H1 (cell line): ENCODE results near the gene CARM1. TPM values are rescaled to one million over a fixed set of nuclear protein-coding genes. Genes with fewer than 3 reads are reported as not detected.
A peak's percentile ranks its signal among the peaks of the same experiment; 100 is the strongest.

Experiments used
- CTCF ChIA-PET: fragments of 300-600 bp; sonication (Branson Sonifier 250); formaldehyde crosslinking; loops from one replicate; lab custom pipeline; 2021; ENCODE audit not compliant: partially characterized antibody; lab: Charles Lee
- POLR2A ChIA-PET: fragments of 300-600 bp; sonication (Branson Sonifier 250); formaldehyde crosslinking; loops from one replicate; lab custom pipeline; 2021; ENCODE audit warnings: inconsistent platforms; ENCODE audit not compliant: partially characterized antibody; lab: Charles Lee
- DNase-seq, 2 experiments: peaks; one replicate each; pipeline versions ENCODE4 v3.0.0 to v3.0.0-alpha.2; 2010 to 2022; ENCODE audit warnings: low spot score in 2 of 2, low read depth in 1 of 2, mixed read lengths in 1 of 2
- FAIRE-seq: peaks from 2 replicates; lab custom pipeline; 2011; peaks lifted over from hg19 to GRCh38; lab: Jason Lieb, UNC
- H2AFZ ChIP-seq: 2 replicates; pipeline ENCODE4 v1.8.1; 2012; ENCODE audit warnings: low read length, inconsistent platforms
- H2AK5ac ChIP-seq: 2 replicates; pipeline ENCODE4 v1.6.1; 2013; ENCODE audit warnings: low read depth, low read length
- H2BK120ac ChIP-seq: replicated peaks from 2 replicates; pipeline ENCODE3; 2013; ENCODE audit warnings: low read depth, low read length, inconsistent platforms
- H2BK12ac ChIP-seq: 2 replicates; pipeline ENCODE4 v1.6.1; 2013; ENCODE audit warnings: low read depth, low read length
- H2BK15ac ChIP-seq: 2 replicates; pipeline ENCODE4 v1.6.1; 2013; ENCODE audit warnings: low read length
- H2BK20ac ChIP-seq: 2 replicates; pipeline ENCODE4 v1.6.1; 2013; ENCODE audit warnings: low read length
- H2BK5ac ChIP-seq: 2 replicates; pipeline ENCODE4 v1.6.1; 2013; ENCODE audit warnings: low read depth, low read length
- H3K14ac ChIP-seq: 2 replicates; pipeline ENCODE4 v1.6.1; 2013; ENCODE audit warnings: inconsistent platforms; ENCODE audit not compliant: insufficient read length
- H3K18ac ChIP-seq: 2 replicates; pipeline ENCODE4 v1.6.1; 2013; ENCODE audit warnings: low read length; ENCODE audit errors: extremely low read depth
- H3K23ac ChIP-seq: 2 replicates; pipeline ENCODE4 v1.6.1; 2013; ENCODE audit warnings: inconsistent platforms; ENCODE audit not compliant: insufficient read length
- H3K23me2 ChIP-seq: 2 replicates; pipeline ENCODE4 v1.6.1; 2013; ENCODE audit warnings: low read depth, low read length
- H3K27ac ChIP-seq: 2 replicates; pipeline ENCODE4 v1.6.1; 2011; ENCODE audit warnings: low read depth, low read length, inconsistent platforms
- H3K27me3 ChIP-seq, 4 experiments: replicated peaks in 1 of 4; 1 replicate in 1 of 4; 2 replicates in 3 of 4; pipeline versions ENCODE4 v1.6.1 to v1.8.1; 2011 to 2013; ENCODE audit warnings: low read length in 3 of 4, mild to moderate bottlenecking in 3 of 4, inconsistent platforms in 2 of 4, mixed read lengths in 2 of 4, moderate library complexity in 1 of 4; ENCODE audit not compliant: control insufficient read depth in 3 of 4, insufficient read depth in 3 of 4; ENCODE audit errors: extremely low read depth in 1 of 4
- H3K36me3 ChIP-seq, 4 experiments: 2 replicates each; pipeline versions ENCODE4 v1.6.1 to v1.8.1; 2011 to 2013; ENCODE audit warnings: mild to moderate bottlenecking in 4 of 4, low read length in 3 of 4, moderate library complexity in 2 of 4, control low read depth in 1 of 4, inconsistent platforms in 1 of 4; ENCODE audit not compliant: insufficient read depth in 4 of 4, control insufficient read depth in 2 of 4
- H3K4ac ChIP-seq: replicated peaks from 2 replicates; pipeline ENCODE3; 2013; ENCODE audit warnings: low read length, low read depth, mixed read lengths, inconsistent platforms; ENCODE audit not compliant: insufficient read length
- H3K4me1 ChIP-seq, 4 experiments: replicated peaks in 1 of 4; 1 replicate in 1 of 4; 2 replicates in 3 of 4; pipeline versions ENCODE4 v1.6.1 to v1.8.1; 2011 to 2013; ENCODE audit warnings: low read length in 3 of 4, inconsistent platforms in 2 of 4, mixed read lengths in 1 of 4; ENCODE audit not compliant: insufficient read depth in 4 of 4, control insufficient read depth in 3 of 4
- H3K4me2 ChIP-seq, 2 experiments: 2 replicates each; pipeline versions ENCODE4 v1.6.1 to v1.8.1; 2011 to 2013; ENCODE audit warnings: low read depth in 2 of 2, low read length in 2 of 2, control low read depth in 1 of 2, inconsistent platforms in 1 of 2, mild to moderate bottlenecking in 1 of 2; ENCODE audit not compliant: insufficient read depth in 1 of 2
- H3K4me3 ChIP-seq, 4 experiments: fragments of 200-600, 300-600 bp in 1 of 4; sonication (generic), shearing (Covaris generic), sonication (Bioruptor Twin) in 1 of 4; 2 replicates each; pipeline versions ENCODE4 v1.5.1 to v1.8.1; 2011 to 2016; ENCODE audit warnings: low read length in 4 of 4, low read depth in 3 of 4, control low read depth in 2 of 4, inconsistent platforms in 2 of 4, mild to moderate bottlenecking in 2 of 4, mixed read lengths in 1 of 4, moderate library complexity in 1 of 4; ENCODE audit not compliant: insufficient read depth in 2 of 4; ENCODE audit errors: extremely low read depth in 1 of 4
- H3K56ac ChIP-seq: replicated peaks from 2 replicates; pipeline ENCODE3; 2013; ENCODE audit warnings: low read depth, mild to moderate bottlenecking, mixed read lengths, low read length, inconsistent platforms; ENCODE audit not compliant: insufficient read length
- H3K79me1 ChIP-seq: 2 replicates; pipeline ENCODE4 v1.6.1; 2013; ENCODE audit warnings: low read depth, low read length, control low read depth
- H3K79me2 ChIP-seq, 2 experiments: 2 replicates each; pipeline versions ENCODE4 v1.6.1 to v1.8.1; 2012 to 2013; ENCODE audit warnings: low read length in 2 of 2, mild to moderate bottlenecking in 2 of 2, inconsistent platforms in 1 of 2; ENCODE audit not compliant: insufficient read depth in 2 of 2, control insufficient read depth in 1 of 2
- H3K9ac ChIP-seq, 4 experiments: replicated peaks in 1 of 4; 1 replicate in 1 of 4; 2 replicates in 3 of 4; pipeline versions ENCODE4 v1.6.1 to v1.8.1; 2011 to 2013; ENCODE audit warnings: low read depth in 3 of 4, low read length in 3 of 4, control low read depth in 2 of 4, mild to moderate bottlenecking in 2 of 4, moderate library complexity in 2 of 4, inconsistent platforms in 1 of 4; ENCODE audit errors: extremely low read depth in 1 of 4
- H3K9me3 ChIP-seq, 2 experiments: 2 replicates each; pipeline versions ENCODE4 v1.6.1 to v1.8.1; 2012 to 2013; ENCODE audit warnings: mild to moderate bottlenecking in 2 of 2, moderate library complexity in 2 of 2, control low read depth in 1 of 2, inconsistent platforms in 1 of 2, low read depth in 1 of 2, low read length in 1 of 2, mixed read lengths in 1 of 2; ENCODE audit not compliant: insufficient read depth in 2 of 2
- H4K20me1 ChIP-seq, 2 experiments: replicated peaks in 1 of 2; 2 replicates each; pipeline versions ENCODE3 to v1.8.1; 2011 to 2013; ENCODE audit warnings: inconsistent platforms in 2 of 2, low read length in 2 of 2, mild to moderate bottlenecking in 1 of 2; ENCODE audit not compliant: insufficient read depth in 2 of 2, control insufficient read depth in 1 of 2
- H4K5ac ChIP-seq: 2 replicates; pipeline ENCODE4 v1.6.1; 2013; ENCODE audit warnings: low read length, low read depth, mixed read lengths, inconsistent platforms; ENCODE audit not compliant: insufficient read length
- H4K8ac ChIP-seq: 2 replicates; pipeline ENCODE4 v1.8.0; 2013; ENCODE audit warnings: mild to moderate bottlenecking, moderate library complexity, low read length, inconsistent platforms; ENCODE audit not compliant: insufficient read depth; ENCODE audit errors: extremely low read depth
- H4K91ac ChIP-seq: replicated peaks from 2 replicates; pipeline ENCODE3; 2013; ENCODE audit warnings: low read length, mixed read lengths, inconsistent platforms; ENCODE audit not compliant: insufficient read length
- BCL11A ChIP-seq, 2 experiments: IDR thresholded peaks; one replicate each; pipeline ENCODE4 v1.6.1; 2011; ENCODE audit warnings: low read depth in 2 of 2, low read length in 2 of 2, mild to moderate bottlenecking in 2 of 2
- CBX8 ChIP-seq: fragments of 300-800, 300-1000 bp; sonication (generic); IDR thresholded peaks from 2 replicates; pipeline ENCODE4 v1.7.1; 2016; ENCODE audit warnings: low read depth, low read length, borderline replicate concordance
- CTCF ChIP-seq, 3 experiments: IDR thresholded peaks; 1 replicate in 2 of 3; 2 replicates in 1 of 3; pipeline versions ENCODE4 v1.5.1 to v1.6.1; 2011; ENCODE audit warnings: low read length in 3 of 3, mild to moderate bottlenecking in 3 of 3, inconsistent platforms in 2 of 3, low read depth in 1 of 3, moderate library complexity in 1 of 3; ENCODE audit not compliant: insufficient read depth in 1 of 3; ENCODE audit errors: control extremely low read depth in 1 of 3
- KDM4A ChIP-seq: IDR thresholded peaks from one replicate; pipeline ENCODE4 v1.7.1; 2012; ENCODE audit warnings: low read depth, mild to moderate bottlenecking, moderate library complexity, low read length, inconsistent platforms; ENCODE audit not compliant: severe bottlenecking
- SRF ChIP-seq: IDR thresholded peaks from 2 replicates; pipeline ENCODE4 v1.6.1; 2011; ENCODE audit warnings: mild to moderate bottlenecking, low read depth, low read length, moderate library complexity
- USF2 ChIP-seq: IDR thresholded peaks from 2 replicates; pipeline ENCODE4 v1.6.1; 2011; ENCODE audit warnings: low read length, improper control_type of control experiment
- WGBS, 2 experiments: shearing (Covaris generic) in 1 of 2; methylation state at CpG; one replicate each; pipeline versions ENCODE4 v1.1.6 to v1.1.7; 2013 to 2015; ENCODE audit warnings: low lambda C conversion rate in 2 of 2, mixed read lengths in 2 of 2, inconsistent platforms in 1 of 2, low coverage in 1 of 2, missing lambda C conversion rate in 1 of 2; ENCODE audit not compliant: insufficient replicate concordance in 2 of 2, insufficient coverage in 1 of 2, insufficient read length in 1 of 2; ENCODE audit errors: extremely low coverage in 1 of 2, missing lambda C conversion rate in 1 of 2; 5-methylcytosine and 5-hydroxymethylcytosine counted together
- polyA plus RNA-seq, 7 experiments: library from polyadenylated mRNA; depleted of rRNA in 3 of 7; stranded (reverse) in 5 of 7; unstranded in 2 of 7; fragments of >200 nt in 5 of 7; fragments of 200-250 nt in 2 of 7; gene quantifications; 1 replicate in 5 of 7; 2 replicates in 1 of 7; 4 replicates in 1 of 7; pipeline versions ENCODE4 v1.2.1 to v1.2.3, GENCODE V29; 2011 to 2013; ENCODE audit warnings: missing spikeins in 2 of 7, mixed read lengths in 2 of 7
- total RNA-seq: library from RNA; stranded (reverse); fragmentation: NEBNext Ultra II Directional; extraction: Animal tissue kit (Norgen Biotek cat#: 25700); gene quantifications from 2 replicates; pipeline ENCODE4 v1.2.1, GENCODE V29; 2021

CARM1 gene
- total and polyA plus RNA-seq, 2 of the 8 experiments (the other 6 are each of a cell fraction or from before 2014, with no cell fraction given), result 134 to 164 TPM

- H2AFZ ChIP-seq, result no peak overlapping the region
- no peak overlapping the region for H3K23ac ChIP-seq
- H2BK20ac ChIP-seq, result no peak overlapping the region
- FAIRE-seq (no peak), DNase-seq (no peak)
- ChIA-PET CTCF (interaction anchor here (0.6 to 6.8 kb wide), 18 partner anchors 8 to 329 kb away, joined by 3 to 103 read pairs (median 4); no protein-coding TSS in a partner anchor), POLR2A (interaction anchor here (0.6 to 2.9 kb wide), 12 partner anchors 10 to 163 kb away, joined by 3 to 21 read pairs (median 3); partner anchors contain the start of gene TMED1)
- H3K4ac ChIP-seq, result peak overlapping the region; percentile 78
- peaks cover 0 to 8% (median 0%) of the 10 kb centered on the region in 4 experiments; a peak in 2 of 8 replicates for H3K36me3 ChIP-seq
- peak overlapping the region; percentile 83 for H3K18ac ChIP-seq
- H3K9ac ChIP-seq, result peak overlapping the region; percentile 69 to 97 (median 76)
- H2BK5ac ChIP-seq, result peak overlapping the region; percentile 87; the same call in 1 of the 2 replicates
- H3K79me2 ChIP-seq, result peaks cover 4 to 48% of the 10 kb centered on the region in 2 experiments; a peak in 3 of 4 replicates
- peaks cover 8% of the 10 kb centered on the region; the same call in 1 of the 2 replicates for H3K23me2 ChIP-seq
- H4K20me1 ChIP-seq, result peaks cover 0 to 3% of the 10 kb centered on the region in 2 experiments
- peak overlapping the region; percentile 65 to 94 (median 76) for H3K4me3 ChIP-seq
- no peak overlapping the region for H2BK15ac ChIP-seq
- H3K56ac ChIP-seq, result peak overlapping the region; percentile 79
- H3K27ac ChIP-seq, result peak overlapping the region; percentile 75
- H4K5ac ChIP-seq, result peak overlapping the region; percentile 97
- H2BK12ac ChIP-seq, result no peak overlapping the region
- H3K14ac ChIP-seq, result no peak overlapping the region
- H3K4me2 ChIP-seq, result peak overlapping the region; percentile 79 to 87
- H4K91ac ChIP-seq, result peak overlapping the region; percentile 85
- H3K4me1 ChIP-seq, result peaks cover 0 to 12% (median 2%) of the 10 kb centered on the region in 4 experiments; a peak in 5 of 7 replicates
- H3K27me3 ChIP-seq, result no peaks in the 10 kb centered on the region
- no peak overlapping the region for H2BK120ac ChIP-seq
- H2AK5ac ChIP-seq, result no peak overlapping the region
- peak overlapping the region; percentile 83 for H4K8ac ChIP-seq
- 1% methylated on average over 10 of the region's 90 CpGs; no CpG with 5 or more reads in 1 of the 2 experiments for WGBS, 2 experiments
- H3K9me3 ChIP-seq, result no peaks in the 10 kb centered on the region
- H3K79me1 ChIP-seq, result peaks cover 6% of the 10 kb centered on the region
- TF ChIP-seq SRF (no peak), CTCF (IDR thresholded peaks at IDR 0.05; ENCODE audit: control extremely low read depth in 1 of 3, insufficient read depth in 1 of 3, low read depth in 1 of 3, low read length in 3 of 3) (peak in 2 of 3 experiments; percentile 10 to 21; a peak in 1 of 4 replicates), BCL11A (IDR thresholded peaks at IDR 0.05; ENCODE audit: low read depth in 2 of 2, low read length in 2 of 2) (no peak), CBX8 (no peak), USF2 (no peak), KDM4A (peak; percentile 12)
Measured at GRCh38 chr19:10871711-10872545, 575 bp downstream of the CARM1 start.
